AG10803 (cell line): ENCODE results near the gene TOMM40.
"Not testable (repeated sequence)": the region's sequence is repeated elsewhere in the genome, so short reads cannot be mapped to it uniquely, and the experiment has no call there.

ENCODE experiments used
- DNase-seq: peaks from one replicate; pipeline ENCODE4 v3.0.0; 2010; ENCODE audit warnings: low read depth
- H3K4me3 ChIP-seq: 2 replicates; pipeline ENCODE4 v1.5.1; 2011; ENCODE audit warnings: mild to moderate bottlenecking, low read length, control low read depth
- CTCF ChIP-seq: conservative IDR thresholded peaks from 2 replicates; pipeline ENCODE4 v1.5.1; 2011; ENCODE audit warnings: mild to moderate bottlenecking, low read length, control low read depth, inconsistent platforms

Gene TOMM40

GRCh38 chr19:44857837-44858236 is 33.2 kb upstream of the TOMM40 start:
- no peak overlapping the region for H3K4me3 ChIP-seq
- TF ChIP-seq CTCF, result no peak

GRCh38 chr19:44861576-44861975 is 29.5 kb upstream of the TOMM40 start:
- not testable (repeated sequence) for DNase-seq, H3K4me3 ChIP-seq

More at GRCh38 chr19:44857837-44858236, 33.2 kb upstream of the TOMM40 start:
- no peak for DNase-seq

GRCh38 chr19:44863990-44864389 is 27.1 kb upstream of the TOMM40 start:
- TF ChIP-seq CTCF, result no peak

GRCh38 chr19:44865196-44865767 is 25.8 kb upstream of the TOMM40 start:
- no peak for DNase-seq
- H3K4me3 ChIP-seq, result no peak overlapping the region
- no peak for TF ChIP-seq CTCF

More at GRCh38 chr19:44863990-44864389, 27.1 kb upstream of the TOMM40 start:
- no peak overlapping the region for H3K4me3 ChIP-seq
- no peak for DNase-seq

- no peak for TF ChIP-seq CTCF
- DNase-seq, result no peak
- H3K4me3 ChIP-seq, result no peak overlapping the region
These were observed 24.4 kb upstream of the TOMM40 start for GRCh38 chr19:44866664-44867063.

- DNase-seq, result no peak
- no peak for TF ChIP-seq CTCF
These were observed 23.5 kb upstream of the TOMM40 start for GRCh38 chr19:44867578-44867977.

GRCh38 chr19:44869733-44870470 is 21.2 kb upstream of the TOMM40 start:
- TF ChIP-seq CTCF, result no peak
- H3K4me3 ChIP-seq, result no peak overlapping the region
- DNase-seq, result no peak

More at GRCh38 chr19:44867578-44867977, 23.5 kb upstream of the TOMM40 start:
- H3K4me3 ChIP-seq, result no peak overlapping the region
